Suprapubic skin (tissue), 4 donors: ENCODE measurements around the gene LGMN. TPM values are rescaled to one million over a fixed set of nuclear protein-coding genes. Genes with fewer than 3 reads are reported as not detected.

Source experiments
- DNase-seq, 2 donors: peaks; one replicate each; pipeline ENCODE4 v3.0.0-alpha.2; 2019; ENCODE audit warnings: low spot score in 2 of 2
- H3K27ac ChIP-seq: fragments of 200-600 bp; sonication (generic); one replicate; pipeline ENCODE4 v1.5.1; 2019
- H3K27me3 ChIP-seq: fragments of 200-600 bp; sonication (generic); one replicate; pipeline ENCODE4 v1.5.1; 2019
- H3K36me3 ChIP-seq: fragments of 200-600 bp; sonication (generic); one replicate; pipeline ENCODE4 v1.5.1; 2019
- H3K4me1 ChIP-seq: fragments of 200-600 bp; sonication (generic); one replicate; pipeline ENCODE4 v1.5.1; 2019
- H3K4me3 ChIP-seq: fragments of 200-600 bp; sonication (generic); one replicate; pipeline ENCODE4 v1.5.1; 2019; ENCODE audit warnings: mild to moderate bottlenecking
- H3K9me3 ChIP-seq: fragments of 200-600 bp; sonication (generic); one replicate; pipeline ENCODE4 v1.5.1; 2019
- CTCF ChIP-seq, 2 donors: fragments of 200-600 bp in 1 of 2; fragments of 450-650 bp in 1 of 2; sonication (generic) in 1 of 2; IDR thresholded peaks; one replicate each; pipeline ENCODE4 v1.5.1; 2016 to 2019; ENCODE audit warnings: antibody characterized with exemption in 2 of 2, mild to moderate bottlenecking in 1 of 2, moderate library complexity in 1 of 2
- EP300 ChIP-seq: sonication (generic); formaldehyde crosslinking; IDR thresholded peaks from one replicate; pipeline ENCODE4 v1.6.1; 2017; ENCODE audit warnings: antibody characterized with exemption
- POLR2A ChIP-seq, 2 donors: fragments of 450-650 bp; IDR thresholded peaks; one replicate each; pipeline ENCODE4 v1.6.1; 2017; ENCODE audit warnings: antibody characterized with exemption in 2 of 2, mild to moderate bottlenecking in 2 of 2, moderate library complexity in 2 of 2
- POLR2AphosphoS5 ChIP-seq, 3 donors: sonication (generic); formaldehyde crosslinking; IDR thresholded peaks; one replicate each; pipeline ENCODE4 v1.6.1; 2017; ENCODE audit warnings: antibody characterized with exemption in 3 of 3
- WGBS: methylation state at CpG from one replicate; pipeline ENCODE4 v1.1.5; 2018; 5-methylcytosine and 5-hydroxymethylcytosine counted together
- total RNA-seq, 4 donors: library from RNA; depleted of rRNA; stranded (reverse); fragments of >200 nt; gene quantifications; one replicate each; pipeline ENCODE4 v1.1.0, GENCODE V29; 2016

Gene LGMN
- total RNA-seq, 4 donors from 2014 or later, result 35.8 to 41.9 (median 39.2) TPM

GRCh38 chr14:92709340-92710000 is 39.0 kb downstream of the LGMN start:
- H3K27ac ChIP-seq, result no peak overlapping the region

GRCh38 chr14:92706386-92706785 is 42.0 kb downstream of the LGMN start:
- Histone ChIP-seq H3K9me3 (no peaks in the 10 kb centered on the region), H3K36me3 (peaks cover 64% of the 10 kb centered on the region), H3K27ac (no peak overlapping the region), H3K4me3 (no peak overlapping the region), H3K4me1 (no peaks in the 10 kb centered on the region), H3K27me3 (no peaks in the 10 kb centered on the region)
- WGBS, result 91% methylated on average over 15 of the region's 15 CpGs
- no peak for DNase-seq
- TF ChIP-seq POLR2A (IDR thresholded peaks at IDR 0.05) (no peak), POLR2AphosphoS5 (IDR thresholded peaks at IDR 0.05) (no peak), EP300 (no peak), CTCF (IDR thresholded peaks at IDR 0.05) (no peak)

More at GRCh38 chr14:92709340-92710000, 39.0 kb downstream of the LGMN start:
- Histone ChIP-seq H3K9me3 (no peaks in the 10 kb centered on the region), H3K4me1 (no peaks in the 10 kb centered on the region), H3K27me3 (no peaks in the 10 kb centered on the region), H3K4me3 (no peak overlapping the region), H3K36me3 (peaks cover 74% of the 10 kb centered on the region)
- peak in 1 of 2 donors; percentile 55 for DNase-seq
- 92% methylated on average over 13 of the region's 13 CpGs for WGBS
- TF ChIP-seq POLR2A (IDR thresholded peaks at IDR 0.05) (no peak), EP300 (no peak), POLR2AphosphoS5 (IDR thresholded peaks at IDR 0.05) (no peak), CTCF (IDR thresholded peaks at IDR 0.05) (no peak)

GRCh38 chr14:92704821-92705220 is 43.6 kb downstream of the LGMN start:
- DNase-seq, result no peak
- Histone ChIP-seq H3K27me3 (no peaks in the 10 kb centered on the region), H3K27ac (no peak overlapping the region), H3K36me3 (peaks cover 49% of the 10 kb centered on the region), H3K9me3 (no peaks in the 10 kb centered on the region), H3K4me3 (no peak overlapping the region), H3K4me1 (no peaks in the 10 kb centered on the region)
- WGBS, result 90% methylated on average over 11 of the region's 11 CpGs
- no peak for TF ChIP-seq POLR2AphosphoS5 (IDR thresholded peaks at IDR 0.05)
- TF ChIP-seq EP300, result no peak
- TF ChIP-seq CTCF (IDR thresholded peaks at IDR 0.05), result no peak
- no peak for TF ChIP-seq POLR2A (IDR thresholded peaks at IDR 0.05)

GRCh38 chr14:92704036-92704804 is 44.2 kb downstream of the LGMN start:
- Histone ChIP-seq H3K36me3 (peaks cover 43% of the 10 kb centered on the region), H3K27me3 (no peaks in the 10 kb centered on the region), H3K4me3 (no peak overlapping the region), H3K9me3 (no peaks in the 10 kb centered on the region), H3K27ac (no peak overlapping the region), H3K4me1 (no peaks in the 10 kb centered on the region)
- no peak for TF ChIP-seq EP300
- TF ChIP-seq CTCF (IDR thresholded peaks at IDR 0.05), result no peak
- no peak for TF ChIP-seq POLR2AphosphoS5 (IDR thresholded peaks at IDR 0.05)
- TF ChIP-seq POLR2A (IDR thresholded peaks at IDR 0.05), result no peak
- DNase-seq, result no peak
- 86% methylated on average over 22 of the region's 23 CpGs for WGBS

GRCh38 chr14:92703516-92703915 is 44.9 kb downstream of the LGMN start:
- WGBS, result 96% methylated on average over 10 of the region's 10 CpGs
- H3K9me3 ChIP-seq, result no peaks in the 10 kb centered on the region
- DNase-seq, result no peak
- H3K36me3 ChIP-seq, result peaks cover 40% of the 10 kb centered on the region
- no peak overlapping the region for H3K27ac ChIP-seq
- no peaks in the 10 kb centered on the region for H3K4me1 ChIP-seq
- no peak for TF ChIP-seq POLR2AphosphoS5 (IDR thresholded peaks at IDR 0.05)
- no peak for TF ChIP-seq CTCF (IDR thresholded peaks at IDR 0.05)
- no peak for TF ChIP-seq EP300
- TF ChIP-seq POLR2A (IDR thresholded peaks at IDR 0.05), result no peak
- no peak overlapping the region for H3K4me3 ChIP-seq
- H3K27me3 ChIP-seq, result no peaks in the 10 kb centered on the region
